ENCODE data around the gene PRICKLE4. TPM values are rescaled to one million over a fixed set of nuclear protein-coding genes. Genes with fewer than 3 reads are reported as not detected.
A peak's percentile ranks its signal among the peaks of the same experiment; 100 is the strongest.

PRICKLE4 gene
- total and polyA plus RNA-seq, 2 of the 4 experiments (the other 2 are of a cell fraction): 0.72 TPM; not detected in 1

DNA sequence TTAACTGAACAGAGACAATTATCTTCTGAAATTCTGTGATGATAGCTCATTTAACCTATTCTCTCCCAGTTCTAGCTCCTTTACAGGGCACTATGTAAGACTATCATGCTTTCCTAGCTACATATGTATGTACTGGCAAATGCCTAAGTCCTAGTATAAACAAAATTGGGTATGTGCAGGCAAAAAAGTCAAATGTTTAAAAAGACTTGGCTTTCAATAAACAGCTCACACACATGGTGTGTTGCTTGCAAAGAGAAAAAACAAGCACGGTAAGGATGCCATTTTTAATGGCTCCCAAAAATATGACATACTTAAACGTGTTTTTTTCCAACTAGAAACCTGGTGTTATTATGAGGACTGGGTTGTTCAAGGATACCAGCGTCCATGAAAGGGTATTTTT lies 51.7 kb downstream of the PRICKLE4 start:
- no peak overlapping the region for H4K8ac ChIP-seq (ENCODE audit: low read depth in 2 of 2, low read length in 2 of 2)
- TF ChIP-seq MAFK (IDR thresholded peaks at IDR 0.05; ENCODE audit: low read depth, low read length) (no peak), RCOR1 (IDR thresholded peaks at IDR 0.05; ENCODE audit: insufficient replicate concordance, low read length) (no peak), BHLHE40 (IDR thresholded peaks at IDR 0.05; ENCODE audit: low read depth, low read length) (no peak), USF2 (IDR thresholded peaks at IDR 0.05; ENCODE audit: low read depth, low read length) (no peak), POLR2A (IDR thresholded peaks at IDR 0.05; ENCODE audit: low read depth, low read length) (no peak), CEBPB (IDR thresholded peaks at IDR 0.05; ENCODE audit: low read depth, low read length) (no peak), RAD21 (IDR thresholded peaks at IDR 0.05; ENCODE audit: low read length) (no peak)
- TF ChIP-seq, protein P1, sequence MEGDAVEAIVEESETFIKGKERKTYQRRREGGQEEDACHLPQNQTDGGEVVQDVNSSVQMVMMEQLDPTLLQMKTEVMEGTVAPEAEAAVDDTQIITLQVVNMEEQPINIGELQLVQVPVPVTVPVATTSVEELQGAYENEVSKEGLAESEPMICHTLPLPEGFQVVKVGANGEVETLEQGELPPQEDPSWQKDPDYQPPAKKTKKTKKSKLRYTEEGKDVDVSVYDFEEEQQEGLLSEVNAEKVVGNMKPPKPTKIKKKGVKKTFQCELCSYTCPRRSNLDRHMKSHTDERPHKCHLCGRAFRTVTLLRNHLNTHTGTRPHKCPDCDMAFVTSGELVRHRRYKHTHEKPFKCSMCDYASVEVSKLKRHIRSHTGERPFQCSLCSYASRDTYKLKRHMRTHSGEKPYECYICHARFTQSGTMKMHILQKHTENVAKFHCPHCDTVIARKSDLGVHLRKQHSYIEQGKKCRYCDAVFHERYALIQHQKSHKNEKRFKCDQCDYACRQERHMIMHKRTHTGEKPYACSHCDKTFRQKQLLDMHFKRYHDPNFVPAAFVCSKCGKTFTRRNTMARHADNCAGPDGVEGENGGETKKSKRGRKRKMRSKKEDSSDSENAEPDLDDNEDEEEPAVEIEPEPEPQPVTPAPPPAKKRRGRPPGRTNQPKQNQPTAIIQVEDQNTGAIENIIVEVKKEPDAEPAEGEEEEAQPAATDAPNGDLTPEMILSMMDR (conservative IDR thresholded peaks at IDR 0.05; ENCODE audit: low read depth, low read length): no peak
- dilution Hi-C loops (cut with HindIII; ENCODE audit: low sequenced_read_pairs, unreplicated experiment): no loop called here
- no peak overlapping the region for H4K5ac ChIP-seq (ENCODE audit: low read depth, low read length)
- H3K4me2 ChIP-seq (ENCODE audit: low read depth, low read length): no peak overlapping the region
- no peaks in the 10 kb centered on the region for H3K9me3 ChIP-seq (ENCODE audit: control insufficient read depth, insufficient read depth, low read length)
- H3K9me1 ChIP-seq (ENCODE audit: insufficient read depth, low read length): no peaks in the 10 kb centered on the region
- no peak overlapping the region for H3K4ac ChIP-seq (ENCODE audit: low read depth, low read length)
- ChIA-PET CTCF (interaction anchor here (1.2 to 1.5 kb wide), 2 partner anchors 14 to 16 kb away, joined by 3 to 5 read pairs; no protein-coding TSS in a partner anchor), POLR2A (ENCODE audit: unreplicated experiment) (no interaction called here)
- no peak overlapping the region for H2BK20ac ChIP-seq (ENCODE audit: low read depth, low read length)
- no peak overlapping the region for H3K14ac ChIP-seq (replicated peaks; ENCODE audit: low read depth, low read length)
- H3K36me3 ChIP-seq (ENCODE audit: control insufficient read depth, insufficient read depth, low read length): no peaks in the 10 kb centered on the region
- no peak overlapping the region for H2BK15ac ChIP-seq (ENCODE audit: low read depth, low read length)
- intact Hi-C loops (cut with micrococcal nuclease): no loop called here
- no peak overlapping the region for H3K56ac ChIP-seq (ENCODE audit: extremely low read depth, insufficient read depth, low read length)
- H2AFZ ChIP-seq (replicated peaks; ENCODE audit: low read length, poor library complexity): no peak overlapping the region
- no peaks in the 10 kb centered on the region for H4K20me1 ChIP-seq (ENCODE audit: insufficient read depth, low read length)
- no peak overlapping the region for H2AK9ac ChIP-seq (replicated peaks; ENCODE audit: low read depth, low read length, poor library complexity)
- ATAC-seq (ENCODE audit: low read depth): peak; percentile 53
- H4K91ac ChIP-seq (ENCODE audit: insufficient read depth, low read depth, low read length): no peak overlapping the region
- no peaks in the 10 kb centered on the region for H3K27me3 ChIP-seq (ENCODE audit: control insufficient read depth, insufficient read depth, low read length)
- H2BK5ac ChIP-seq (ENCODE audit: low read depth, low read length, poor library complexity, severe bottlenecking): no peak overlapping the region
- BruUV-seq (replicated peaks): no TSS peak
- in situ Hi-C loops (cut with MboI; ENCODE audit: low sequenced_read_pairs): no loop called here
- no peak overlapping the region for H3K23ac ChIP-seq (ENCODE audit: low read depth, low read length)
- H3K79me1 ChIP-seq (ENCODE audit: low read depth in 1 of 2, low read length in 2 of 2): peaks cover 0 to 5% of the 10 kb centered on the region in 2 experiments; a peak in 2 of 4 replicates
- H2AK5ac ChIP-seq (ENCODE audit: low read depth, low read length): no peak overlapping the region
- no peak overlapping the region for H2BK120ac ChIP-seq (ENCODE audit: low read depth, low read length)
- no CpG with 5 or more reads among the region's 3 CpGs for WGBS, 2 experiments (ENCODE audit: extremely low coverage in 2 of 2, insufficient read length in 1 of 2)
- no peak overlapping the region for H3K27ac ChIP-seq (ENCODE audit: insufficient read depth, low read length)
- H3K4me3 ChIP-seq (ENCODE audit: insufficient read depth, low read depth, low read length): no peak overlapping the region
- no peak for DNase-seq
- no peak overlapping the region for H3K9ac ChIP-seq (ENCODE audit: low read depth, low read length)
- no peak overlapping the region for H3K18ac ChIP-seq (ENCODE audit: low read depth, low read length)
- no peaks in the 10 kb centered on the region; the same call in 1 of the 2 replicates for H3K4me1 ChIP-seq (ENCODE audit: control insufficient read depth, insufficient read depth, low read length)
